Ammon's horn (tissue), 1 donor: ENCODE measurements around the gene KIR3DL1.
"Not testable (repeated sequence)": the region's sequence is repeated elsewhere in the genome, so short reads cannot be mapped to it uniquely, and the experiment has no call there.

Experiments used
- DNase-seq: peaks from one replicate; pipeline ENCODE4 v3.0.0-alpha.2; 2016; ENCODE audit warnings: low spot score

The KIR3DL1 gene

DNA sequence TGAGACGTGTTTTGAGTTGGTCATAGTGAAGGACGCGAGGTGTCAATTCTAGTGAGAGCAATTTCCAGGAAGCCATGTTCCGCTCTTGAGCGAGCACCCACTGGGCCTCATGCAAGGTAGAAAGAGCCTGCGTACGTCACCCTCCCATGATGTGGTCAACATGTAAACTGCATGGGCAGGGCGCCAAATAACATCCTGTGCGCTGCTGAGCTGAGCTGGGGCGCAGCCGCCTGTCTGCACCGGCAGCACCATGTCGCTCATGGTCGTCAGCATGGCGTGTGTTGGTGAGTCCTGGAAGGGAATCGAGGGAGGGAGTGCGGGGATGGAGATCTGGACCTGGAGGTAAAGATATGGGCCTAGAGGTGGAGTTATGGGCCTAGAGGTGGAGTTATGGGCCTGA is at the start of gene KIR3DL1:
Gene KIR3DL1 (plus strand): TSS at position 218 of the 400 bp plus-strand sequence.
- DNase-seq = not testable (repeated sequence)

- DNase-seq = not testable (repeated sequence)
Observed at GRCh38 chr19:54769646-54770045, 46.6 kb upstream of the KIR3DL1 start, which contains the start of gene KIR2DL1. KIR2DL1 (plus strand) TSS chr19:54769793; CDS start chr19:54769851, 58 bp downstream.

GRCh38 chr19:54770511-54770910 is 45.8 kb upstream of the KIR3DL1 start:
- DNase-seq = not testable (repeated sequence)

GRCh38 chr19:54771018-54771960 is 45.0 kb upstream of the KIR3DL1 start:
- not testable (repeated sequence) for DNase-seq

DNA sequence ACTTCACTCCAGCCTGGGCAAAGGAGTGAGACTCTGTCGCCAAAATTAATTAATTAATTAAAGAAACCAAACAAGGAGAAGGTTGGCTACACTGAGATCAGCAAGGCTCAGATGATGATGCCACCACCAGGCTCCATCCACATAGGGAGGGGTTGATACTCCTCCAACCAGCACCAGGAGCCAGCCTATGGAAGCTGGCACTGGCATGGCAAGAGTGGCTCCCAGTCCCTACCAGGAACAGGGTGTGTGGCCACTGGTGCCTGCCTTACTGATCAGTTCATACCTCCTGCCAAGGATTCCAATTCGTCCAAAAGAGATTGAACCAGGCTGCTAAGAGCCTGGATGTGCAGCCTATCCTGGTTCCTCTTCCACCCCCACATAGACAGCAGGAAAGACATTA is 43.6 kb upstream of the KIR3DL1 start:
- not testable (repeated sequence) for DNase-seq

- not testable (repeated sequence) for DNase-seq
Observed at GRCh38 chr19:54775095-54775815, 41.0 kb upstream of the KIR3DL1 start.

- not testable (repeated sequence) for DNase-seq
Observed at GRCh38 chr19:54775830-54776229, 40.4 kb upstream of the KIR3DL1 start.

DNA sequence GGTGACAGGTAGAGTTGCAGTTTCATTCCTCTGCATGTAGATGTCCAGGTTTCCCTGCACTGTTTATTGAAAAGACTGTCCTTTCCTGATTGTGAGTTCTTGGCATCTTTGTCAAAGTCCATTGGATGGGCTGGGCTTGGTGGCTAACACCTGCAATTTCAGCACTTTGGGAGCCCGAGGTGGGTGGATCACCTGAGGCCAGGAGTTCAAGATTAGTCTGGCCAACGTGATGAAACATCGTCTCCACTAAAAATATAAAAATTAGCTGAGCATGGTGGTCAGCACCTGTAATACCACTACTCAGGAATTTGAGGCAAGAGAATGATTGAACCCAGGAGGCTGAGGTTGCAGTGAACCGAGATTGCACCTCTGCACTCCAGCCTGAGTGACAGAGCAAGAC is 38.4 kb upstream of the KIR3DL1 start:
- DNase-seq = not testable (repeated sequence)

DNA sequence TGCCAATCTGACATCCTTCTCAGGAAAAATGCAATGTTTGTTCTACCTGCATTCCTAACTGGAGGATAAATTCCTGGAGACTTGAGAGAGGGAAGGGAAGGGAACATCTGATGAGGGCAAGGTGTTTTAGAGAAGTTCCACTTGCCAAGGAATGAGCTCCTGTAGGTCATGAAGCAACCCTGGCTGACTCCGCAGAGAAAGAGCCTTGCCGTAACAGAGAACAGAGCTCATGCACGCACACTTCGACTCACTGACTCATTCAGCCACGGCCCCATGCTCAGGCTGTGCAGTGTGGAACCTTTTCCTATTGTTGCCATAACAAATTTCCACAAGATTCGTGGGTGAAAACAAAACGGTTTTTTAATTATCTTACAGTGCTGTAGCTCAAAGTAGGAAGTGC is 37.4 kb upstream of the KIR3DL1 start:
- not testable (repeated sequence) for DNase-seq

DNA sequence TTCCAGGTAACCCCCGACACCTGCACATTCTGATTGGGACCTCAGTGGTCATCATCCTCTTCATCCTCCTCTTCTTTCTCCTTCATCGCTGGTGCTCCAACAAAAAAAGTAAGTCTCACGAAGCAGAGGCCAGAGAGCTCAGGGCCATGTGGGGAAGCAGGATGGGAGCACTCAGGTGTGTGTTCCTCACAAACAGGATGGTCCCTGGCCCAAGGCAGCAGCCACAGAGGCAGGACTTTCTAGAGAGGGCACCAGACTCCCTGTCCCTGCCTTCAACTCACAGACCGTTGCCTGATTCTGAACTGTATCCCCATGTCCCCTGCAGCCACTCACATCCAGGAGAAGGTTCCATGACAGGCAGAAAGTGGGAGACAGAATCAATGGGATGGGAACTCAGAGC is 33.4 kb upstream of the KIR3DL1 start:
- DNase-seq = not testable (repeated sequence)

DNA sequence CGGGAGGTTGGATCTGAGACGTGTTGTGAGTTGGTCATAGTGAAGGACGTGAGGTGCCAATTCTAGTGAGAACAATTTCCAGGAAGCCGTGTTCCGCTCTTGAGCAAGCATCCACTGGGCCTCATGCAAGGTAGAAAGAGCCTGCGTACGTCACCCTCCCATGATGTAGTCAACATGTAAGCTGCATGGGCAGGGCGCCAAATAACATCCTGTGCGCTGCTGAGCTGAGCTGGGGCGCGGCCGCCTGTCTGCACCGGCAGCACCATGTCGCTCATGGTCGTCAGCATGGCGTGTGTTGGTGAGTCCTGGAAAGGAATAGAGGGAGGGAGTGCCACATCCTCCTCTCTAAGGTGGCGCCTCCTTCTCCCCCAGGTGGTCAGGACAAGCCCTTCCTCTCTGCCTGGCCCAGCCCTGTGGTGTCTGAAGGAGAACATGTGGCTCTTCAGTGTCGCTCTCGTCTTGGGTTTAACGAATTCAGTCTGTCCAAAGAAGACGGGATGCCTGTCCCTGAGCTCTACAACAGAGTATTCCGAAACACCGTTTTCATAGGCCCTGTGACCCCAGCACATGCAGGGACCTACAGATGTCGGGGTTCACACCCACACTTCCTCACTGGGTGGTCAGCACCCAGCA is 30.1 kb upstream of the KIR3DL1 start:
- not testable (repeated sequence) for DNase-seq

- DNase-seq = peak; percentile 5
Observed at GRCh38 chr19:54788154-54788553, 28.1 kb upstream of the KIR3DL1 start.

- DNase-seq = no peak
Observed at GRCh38 chr19:54790711-54791110, 25.6 kb upstream of the KIR3DL1 start.

DNA sequence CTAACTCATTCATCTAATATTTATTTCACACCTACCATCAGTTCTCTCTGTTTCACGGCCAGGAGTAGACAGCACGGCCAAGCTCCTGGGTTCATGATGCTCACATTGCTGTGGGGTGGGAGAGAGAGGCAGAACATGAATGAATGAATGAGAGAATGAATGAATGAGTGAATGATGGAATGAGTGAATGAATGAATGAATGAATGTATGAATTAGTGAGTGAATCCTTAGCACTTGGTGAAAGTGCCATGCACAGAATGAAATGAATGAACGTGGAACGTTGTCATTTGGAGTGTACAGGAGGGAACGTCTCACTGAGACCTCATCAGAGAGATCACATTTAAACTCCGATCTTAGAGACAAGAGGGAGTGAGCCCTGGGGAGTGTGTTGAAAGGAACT is 24.8 kb upstream of the KIR3DL1 start:
- DNase-seq = no peak

- peak; percentile 7 for DNase-seq
Observed at GRCh38 chr19:54792814-54793213, 23.5 kb upstream of the KIR3DL1 start.

- DNase-seq = no peak
Observed at GRCh38 chr19:54795758-54796157, 20.5 kb upstream of the KIR3DL1 start.

DNA sequence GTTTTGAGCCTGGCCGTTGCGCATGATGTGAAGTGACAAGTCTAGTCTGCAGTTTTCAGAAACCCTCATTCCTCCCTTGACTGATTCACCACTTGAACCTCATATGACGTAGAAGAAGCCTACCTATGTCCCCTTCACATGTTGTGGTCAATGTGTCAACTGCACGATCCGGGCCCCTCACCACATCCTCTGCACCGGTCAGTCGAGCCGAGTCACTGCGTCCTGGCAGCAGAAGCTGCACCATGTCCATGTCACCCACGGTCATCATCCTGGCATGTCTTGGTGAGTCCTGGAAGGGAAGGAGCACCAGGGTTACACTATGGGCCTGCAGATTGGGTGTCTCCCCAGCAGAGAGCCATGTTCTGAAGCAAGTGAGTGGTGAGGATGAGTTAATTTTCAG is 12.9 kb upstream of the KIR3DL1 start, which contains the start of gene KIR2DL4:
Gene KIR2DL4 (plus strand): TSS at position 201 of the 400 bp plus-strand sequence. CDS start 42 bp downstream, at position 243.
- no peak for DNase-seq

DNA sequence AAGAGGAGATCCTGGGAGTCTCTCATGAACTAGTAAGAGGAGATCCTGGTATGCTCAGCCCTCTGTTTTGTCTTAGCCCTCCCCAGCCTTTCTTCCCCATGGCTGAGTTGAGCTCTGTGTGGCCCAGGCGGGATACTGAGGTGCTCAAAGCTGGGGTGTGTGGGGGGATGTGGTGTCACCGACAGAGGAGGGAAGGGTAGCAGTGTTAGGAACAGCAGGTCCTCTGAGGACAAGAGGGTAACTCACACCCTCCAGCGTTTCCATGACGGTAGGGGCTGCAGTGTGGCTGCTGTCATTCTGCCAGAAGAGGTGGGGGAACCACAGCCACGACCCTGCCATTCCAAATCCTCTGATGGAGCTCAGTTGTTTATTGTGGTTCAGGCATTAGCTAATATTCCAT is 12.2 kb upstream of the KIR3DL1 start:
- no peak for DNase-seq

DNA sequence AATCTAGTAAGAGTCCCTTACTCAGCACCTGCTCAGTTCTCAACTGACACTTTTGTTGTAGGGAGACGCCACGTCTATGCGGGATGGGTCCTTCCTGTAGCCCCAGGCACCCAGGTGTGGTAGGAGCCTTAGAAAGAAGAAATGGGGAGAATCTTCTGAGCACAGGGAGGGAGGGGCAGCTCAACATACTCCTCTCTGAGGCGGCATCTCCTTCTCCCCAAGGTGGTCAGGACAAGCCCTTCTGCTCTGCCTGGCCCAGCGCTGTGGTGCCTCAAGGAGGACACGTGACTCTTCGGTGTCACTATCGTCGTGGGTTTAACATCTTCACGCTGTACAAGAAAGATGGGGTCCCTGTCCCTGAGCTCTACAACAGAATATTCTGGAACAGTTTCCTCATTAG is 11.7 kb upstream of the KIR3DL1 start:
- DNase-seq = no peak

DNA sequence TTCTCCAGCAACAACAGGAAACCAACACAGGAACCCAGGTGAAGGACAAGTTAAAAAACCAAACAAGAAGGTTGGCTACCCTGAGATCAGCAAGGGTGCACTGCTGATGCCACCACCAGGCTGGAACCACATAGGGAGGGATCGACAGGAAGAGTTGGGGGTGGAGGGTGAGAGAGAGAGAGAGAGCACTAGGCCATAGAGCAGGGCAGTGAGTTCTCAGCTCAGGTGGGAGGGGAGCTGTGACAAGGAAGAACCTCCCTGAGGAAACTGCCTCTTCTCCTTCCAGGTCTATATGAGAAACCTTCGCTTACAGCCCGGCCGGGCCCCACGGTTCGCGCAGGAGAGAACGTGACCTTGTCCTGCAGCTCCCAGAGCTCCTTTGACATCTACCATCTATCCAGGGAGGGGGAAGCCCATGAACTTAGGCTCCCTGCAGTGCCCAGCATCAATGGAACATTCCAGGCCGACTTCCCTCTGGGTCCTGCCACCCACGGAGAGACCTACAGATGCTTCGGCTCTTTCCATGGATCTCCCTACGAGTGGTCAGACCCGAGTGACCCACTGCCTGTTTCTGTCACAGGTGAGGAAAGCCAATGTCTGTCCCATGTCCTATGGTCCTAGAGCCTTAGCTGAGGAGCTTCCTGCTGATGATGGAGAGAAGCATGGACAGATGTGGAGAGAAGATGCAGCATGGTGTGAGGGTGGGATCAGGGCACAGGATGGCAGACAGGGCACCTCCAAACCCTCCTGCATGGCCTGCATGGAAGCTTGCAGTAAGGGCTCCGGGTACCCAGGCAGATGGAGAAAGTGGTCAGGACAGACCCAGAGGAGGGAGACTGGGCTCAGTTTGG is 10.4 kb upstream of the KIR3DL1 start:
- no peak for DNase-seq

DNA sequence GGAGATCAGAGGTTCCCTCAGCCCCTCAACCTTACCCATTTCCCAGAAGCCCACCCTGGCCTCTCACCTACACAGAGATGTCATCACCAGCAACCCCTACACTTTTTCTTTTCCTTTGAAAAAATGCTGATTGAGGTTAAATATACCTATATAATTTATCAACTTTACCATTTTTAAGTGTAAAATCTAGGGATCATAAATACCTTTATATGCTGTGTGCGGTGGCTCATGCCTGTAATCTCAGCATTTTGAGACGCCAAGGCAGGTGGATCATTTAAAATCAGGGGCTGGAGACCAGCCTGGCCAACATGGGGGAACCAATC is 9.8 kb upstream of the KIR3DL1 start:
- no peak for DNase-seq
